ENCODE results near the gene UCP2. TPM values are rescaled to one million over a fixed set of nuclear protein-coding genes. Genes with fewer than 3 reads are reported as not detected.

Gene UCP2
- total and polyA plus RNA-seq, 2 donors (not counting 3 experiments of a cell fraction or from before 2014, with no cell fraction given): 16.5 to 24.0 TPM

DNA sequence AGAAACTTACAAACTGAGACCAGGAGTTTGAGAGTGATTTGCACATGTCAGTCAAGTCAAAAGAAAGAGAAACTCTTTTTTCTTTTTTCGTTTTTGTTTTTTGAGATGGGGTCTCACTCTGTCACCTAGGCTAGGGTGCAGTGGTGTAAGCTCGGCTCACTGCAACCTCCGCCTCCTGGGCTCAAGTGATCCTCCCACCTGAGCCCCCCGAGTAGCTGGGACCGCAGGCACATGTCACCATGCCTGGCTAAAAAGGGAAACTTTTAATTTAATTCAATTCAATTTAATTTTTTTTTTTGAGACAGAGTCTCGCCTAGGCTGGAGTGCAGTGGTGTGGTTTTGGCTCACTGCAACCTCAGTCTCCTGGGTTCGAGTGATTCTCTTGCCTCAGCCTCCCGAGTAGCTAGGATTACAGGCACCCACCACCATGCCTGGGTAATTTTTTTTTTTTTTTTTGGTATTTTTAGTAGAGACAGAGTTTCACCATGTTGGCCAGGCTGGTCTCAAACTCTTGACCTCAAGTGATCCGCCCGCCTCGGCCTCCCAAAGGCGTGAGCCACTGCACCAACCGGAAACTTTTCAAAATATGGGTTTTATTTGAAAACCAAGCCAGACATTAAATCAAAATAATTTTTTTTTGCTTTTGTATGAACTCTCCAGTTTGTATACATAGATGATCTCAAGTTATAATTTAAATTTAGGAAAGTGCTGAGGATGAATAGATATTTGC, 16.4 kb upstream of the UCP2 start:
- POLR2A ChIA-PET: no interaction called here
- H3K4me2 ChIP-seq (ENCODE audit: insufficient read depth, low read length): no peak overlapping the region
- H3K9me3 ChIP-seq (replicated peaks; ENCODE audit: control insufficient read depth, insufficient read depth, low read length): no peaks in the 10 kb centered on the region
- H3K9ac ChIP-seq (replicated peaks; ENCODE audit: extremely low read depth, insufficient read depth, low read length): no peak overlapping the region
- H4K20me1 ChIP-seq (replicated peaks; ENCODE audit: control insufficient read depth, extremely low read depth, insufficient read depth, low read length): no peaks in the 10 kb centered on the region
- TF ChIP-seq FOS (IDR thresholded peaks at IDR 0.05; ENCODE audit: borderline replicate concordance, insufficient read depth, low read length) (no peak), CTCF (IDR thresholded peaks at IDR 0.05; ENCODE audit: extremely low read depth in 1 of 2, insufficient read depth in 1 of 2, low read depth in 1 of 2, low read length in 2 of 2) (no peak), EZH2 (IDR thresholded peaks at IDR 0.05; ENCODE audit: borderline replicate concordance, low read depth, low read length, severe bottlenecking) (no peak), MAX (IDR thresholded peaks at IDR 0.05; ENCODE audit: insufficient read depth, insufficient read length) (no peak), POLR2A (IDR thresholded peaks at IDR 0.05; ENCODE audit: low read depth, low read length) (no peak), GATA2 (IDR thresholded peaks at IDR 0.05; ENCODE audit: insufficient read depth, insufficient read length, low read depth, low read length) (no peak), MYC (IDR thresholded peaks at IDR 0.05; ENCODE audit: low read depth, low read length) (no peak), JUN (IDR thresholded peaks at IDR 0.05; ENCODE audit: borderline replicate concordance, insufficient read depth, insufficient read length, low read depth) (no peak), POLR2AphosphoS5 (IDR thresholded peaks at IDR 0.05; ENCODE audit: insufficient read depth, low read depth, low read length) (no peak)
- H3K9me1 ChIP-seq (replicated peaks; ENCODE audit: control insufficient read depth, extremely low read depth, insufficient read depth, low read length): no peaks in the 10 kb centered on the region
- H2AFZ ChIP-seq (ENCODE audit: low read depth, low read length): no peak overlapping the region
- intact Hi-C loops (cut with micrococcal nuclease): no loop called here
- H3K79me2 ChIP-seq (ENCODE audit: control insufficient read depth, insufficient read depth, low read length): no peaks in the 10 kb centered on the region
- DNase-seq (ENCODE audit: low read depth, low spot score) (no peak), FAIRE-seq (no peak)
- CTCF ChIA-PET: no interaction called here
- H3K27ac ChIP-seq (ENCODE audit: insufficient read depth, low read depth, low read length): no peak overlapping the region
- no peak overlapping the region for H3K4me3 ChIP-seq (replicated peaks in 1 of 3; ENCODE audit: insufficient read depth in 1 of 3, low read depth in 1 of 3, low read length in 3 of 3)
- no peaks in the 10 kb centered on the region for H3K4me1 ChIP-seq (ENCODE audit: control insufficient read depth, extremely low read depth, insufficient read depth, low read length)
- dilution Hi-C loops (cut with MboI; ENCODE audit: extremely low pct_ligation_motif_present, low sequenced_read_pairs): no loop called here
- H3K27me3 ChIP-seq (ENCODE audit: control insufficient read depth in 2 of 2, insufficient read depth in 2 of 2, low read length in 2 of 2): no peaks in the 10 kb centered on the region
- H3K36me3 ChIP-seq (ENCODE audit: control insufficient read depth in 2 of 2, extremely low read depth in 1 of 2, insufficient read depth in 2 of 2, low read length in 2 of 2): no peaks in the 10 kb centered on the region
- BruUV-seq (replicated peaks): no TSS peak
